Body of pancreas (tissue), 4 donors: Measurements from ENCODE around the gene TRAF5. TPM values are rescaled to one million over a fixed set of nuclear protein-coding genes. Genes with fewer than 3 reads are reported as not detected.

Experiments used
- ATAC-seq: fragments of 150-250 bp; one replicate; pipeline ENCODE4 v1.9.1; 2016
- DNase-seq, 4 donors: peaks; one replicate each; pipeline ENCODE4 v3.0.0-alpha.2; 2019
- H3K27ac ChIP-seq, 4 donors: fragments of 200-600 bp; sonication (generic); 1 replicate in 3 of 4; 2 replicates in 1 of 4; pipeline versions ENCODE4 v1.5.1 to v1.6.1; 2016 to 2019; ENCODE audit warnings: mild to moderate bottlenecking in 1 of 4, mixed read lengths in 1 of 4, moderate library complexity in 1 of 4
- H3K27me3 ChIP-seq, 2 donors: fragments of 200-600 bp; sonication (generic); one replicate each; pipeline ENCODE4 v1.6.0; 2016; ENCODE audit warnings: mild to moderate bottlenecking in 1 of 2
- H3K36me3 ChIP-seq, 2 donors: fragments of 200-600 bp; sonication (generic); replicated peaks in 1 of 2; 2 replicates each; pipeline ENCODE4 v1.5.1; 2016; ENCODE audit warnings: low read depth in 2 of 2; ENCODE audit not compliant: insufficient read depth in 1 of 2
- H3K4me1 ChIP-seq: fragments of 200-600 bp; sonication (generic); one replicate; pipeline ENCODE4 v1.6.0; 2016
- H3K4me3 ChIP-seq, 2 donors: fragments of 200-600 bp; sonication (generic); 1 replicate in 1 of 2; 2 replicates in 1 of 2; pipeline ENCODE4 v1.5.1; 2016 to 2019
- H3K9me3 ChIP-seq, 3 donors: fragments of 200-600 bp; sonication (generic); 1 replicate in 2 of 3; 2 replicates in 1 of 3; pipeline ENCODE4 v1.5.1; 2016
- CTCF ChIP-seq, 7 experiments: fragments of 450-650 bp in 4 of 7; fragments of 200-600 bp in 3 of 7; sonication (generic) in 3 of 7; IDR thresholded peaks; one replicate each; pipeline ENCODE4 v1.5.1; 2016 to 2019; ENCODE audit warnings: antibody characterized with exemption in 7 of 7
- POLR2A ChIP-seq, 3 donors: fragments of 450-650 bp; IDR thresholded peaks; one replicate each; pipeline ENCODE4 v1.6.1; 2016; ENCODE audit warnings: antibody characterized with exemption in 3 of 3, mild to moderate bottlenecking in 2 of 3
- WGBS, 2 donors: methylation state at CpG; one replicate each; pipeline ENCODE4 v1.1.5; 2017; 5-methylcytosine and 5-hydroxymethylcytosine counted together
- intact Hi-C: fragments of 100-400 bp; cut with DNase I; formaldehyde crosslinking; loops from one replicate; pipeline ENCODE4 v1.15.1; 2023
- total RNA-seq, 2 donors: library from RNA; depleted of rRNA; stranded (reverse); fragments of >200 nt; gene quantifications; one replicate each; pipeline ENCODE4 v1.1.0, GENCODE V29; 2016

Gene TRAF5
- total RNA-seq, 2 donors from 2014 or later = 35.6 to 37.6 TPM

- no peaks in the 10 kb centered on the region for H3K36me3 ChIP-seq
- no peaks in the 10 kb centered on the region for H3K27me3 ChIP-seq
- TF ChIP-seq CTCF (IDR thresholded peaks at IDR 0.05) (no peak), POLR2A (IDR thresholded peaks at IDR 0.05) (peak; percentile 74 to 89 (median 89))
- intact Hi-C loops = loop anchor here (10.0 kb wide), 1 partner anchor 187 kb away; no protein-coding TSS in a partner anchor
- DNase-seq = peak; percentile 78 to 91 (median 86)
- no peaks in the 10 kb centered on the region for H3K9me3 ChIP-seq
- peak overlapping the region; percentile 85 to 97 (median 88) for H3K27ac ChIP-seq
- peaks cover 59% of the 10 kb centered on the region for H3K4me1 ChIP-seq
- peak; percentile 76 for ATAC-seq
- H3K4me3 ChIP-seq = peak overlapping the region; percentile 49 to 68
- WGBS, 2 donors = 13 to 25% methylated on average over 16 of the region's 16 CpGs
Observed at GRCh38 chr1:211327346-211327921, 801 bp downstream of the TRAF5 start.

GRCh38 chr1:211328084-211328694 lies 1.6 kb downstream of the TRAF5 start:
- no peak overlapping the region for H3K4me3 ChIP-seq
- H3K27ac ChIP-seq = peak overlapping the region; percentile 85 to 97 (median 88)
- H3K4me1 ChIP-seq = peaks cover 66% of the 10 kb centered on the region
- no peak for ATAC-seq
- 33 to 38% methylated on average over 11 of the region's 11 CpGs for WGBS, 2 donors
- no peaks in the 10 kb centered on the region for H3K36me3 ChIP-seq
- TF ChIP-seq POLR2A (IDR thresholded peaks at IDR 0.05) = no peak
- no peak for TF ChIP-seq CTCF (IDR thresholded peaks at IDR 0.05)
- DNase-seq = peak in 1 of 4 donors; percentile 8
- intact Hi-C loops = loop anchor here (10.0 kb wide), 1 partner anchor 187 kb away; no protein-coding TSS in a partner anchor
- no peaks in the 10 kb centered on the region for H3K27me3 ChIP-seq
- no peaks in the 10 kb centered on the region for H3K9me3 ChIP-seq

GRCh38 chr1:211328866-211329475 lies 2.3 kb downstream of the TRAF5 start:
- WGBS, 2 donors = 46 to 52% methylated on average over 6 of the region's 6 CpGs
- intact Hi-C loops = loop anchor here (10.0 kb wide), 1 partner anchor 186 kb away; no protein-coding TSS in a partner anchor
- H3K27ac ChIP-seq = peak overlapping the region; percentile 31 to 97 (median 86)
- H3K4me1 ChIP-seq = peaks cover 74% of the 10 kb centered on the region
- no peaks in the 10 kb centered on the region for H3K27me3 ChIP-seq
- DNase-seq = peak in 1 of 4 donors; percentile 7
- no peak overlapping the region for H3K4me3 ChIP-seq
- no peaks in the 10 kb centered on the region for H3K36me3 ChIP-seq
- TF ChIP-seq CTCF (IDR thresholded peaks at IDR 0.05) = no peak
- TF ChIP-seq POLR2A (IDR thresholded peaks at IDR 0.05) = no peak
- no peak for ATAC-seq
- H3K9me3 ChIP-seq = no peaks in the 10 kb centered on the region

- 38 to 41% methylated on average over 4 of the region's 4 CpGs for WGBS, 2 donors
- DNase-seq (peak in 1 of 4 donors; percentile 27), ATAC-seq (no peak)
- Histone ChIP-seq H3K4me3 (no peak overlapping the region), H3K27me3 (no peaks in the 10 kb centered on the region), H3K36me3 (no peaks in the 10 kb centered on the region), H3K4me1 (peaks cover 82% of the 10 kb centered on the region), H3K27ac (peak overlapping the region; percentile 19 to 97 (median 86)), H3K9me3 (no peaks in the 10 kb centered on the region)
- TF ChIP-seq CTCF (IDR thresholded peaks at IDR 0.05) (no peak), POLR2A (IDR thresholded peaks at IDR 0.05) (no peak)
- intact Hi-C loops = loop anchor here (10.0 kb wide), 1 partner anchor 185 kb away; no protein-coding TSS in a partner anchor
Observed at GRCh38 chr1:211329764-211330201, 3.1 kb downstream of the TRAF5 start.
